Endothelial cell of umbilical vein (primary cell): ENCODE results near the gene ROMO1.
"Not testable (repeated sequence)": the region's sequence is repeated elsewhere in the genome, so short reads cannot be mapped to it uniquely, and the experiment has no call there.

ENCODE experiments used
- CTCF ChIP-seq, 2 donors: IDR thresholded peaks; 1 replicate in 1 of 2; 2 replicates in 1 of 2; pipeline ENCODE4 v1.5.1; 2011; ENCODE audit warnings: low read length in 2 of 2, mild to moderate bottlenecking in 2 of 2, moderate library complexity in 2 of 2, control low read depth in 1 of 2, inconsistent platforms in 1 of 2, low read depth in 1 of 2; ENCODE audit not compliant: insufficient read depth in 1 of 2; ENCODE audit errors: extremely low read depth in 1 of 2
- EZH2 ChIP-seq: IDR thresholded peaks from 2 replicates; pipeline ENCODE4 v1.6.1; 2012; ENCODE audit warnings: borderline replicate concordance, low read depth, mild to moderate bottlenecking, moderate library complexity, low read length, inconsistent platforms; ENCODE audit not compliant: severe bottlenecking

GRCh38 chr20:35685368-35685767 is 13.8 kb upstream of the ROMO1 start:
- TF ChIP-seq CTCF (IDR thresholded peaks at IDR 0.05; ENCODE audit: extremely low read depth in 1 of 2, insufficient read depth in 1 of 2, low read depth in 1 of 2, low read length in 2 of 2); EZH2: not testable (repeated sequence)
